Liver (tissue), 9 donors: ENCODE results near the gene CCDC15. TPM values are rescaled to one million over a fixed set of nuclear protein-coding genes. Genes with fewer than 3 reads are reported as not detected.
"Not testable (repeated sequence)": the region's sequence is repeated elsewhere in the genome, so short reads cannot be mapped to it uniquely, and the experiment has no call there.

Experiments used
- DNase-seq: peaks from one replicate; pipeline ENCODE4 v3.0.0-alpha.2; 2017; ENCODE audit warnings: low spot score
- H3K27ac ChIP-seq, 2 donors: one replicate each; pipeline ENCODE4 v1.7.0; 2013; ENCODE audit warnings: inconsistent platforms in 2 of 2, low read length in 2 of 2, control low read depth in 1 of 2, low read depth in 1 of 2, mild to moderate bottlenecking in 1 of 2
- H3K27me3 ChIP-seq, 4 donors: one replicate each; pipeline versions ENCODE4 v1.6.1 to v1.7.0; 2013; ENCODE audit warnings: low read length in 3 of 4, inconsistent platforms in 1 of 4, mild to moderate bottlenecking in 1 of 4, moderate library complexity in 1 of 4; ENCODE audit not compliant: control insufficient read depth in 4 of 4, insufficient read depth in 4 of 4
- H3K36me3 ChIP-seq, 4 donors: one replicate each; pipeline versions ENCODE4 v1.6.1 to v1.7.0; 2013; ENCODE audit warnings: low read length in 3 of 4, mild to moderate bottlenecking in 3 of 4, low read depth in 1 of 4, moderate library complexity in 1 of 4; ENCODE audit not compliant: control insufficient read depth in 4 of 4, insufficient read depth in 3 of 4
- H3K4me1 ChIP-seq, 4 donors: one replicate each; pipeline versions ENCODE4 v1.6.1 to v1.7.0; 2013; ENCODE audit warnings: low read length in 3 of 4, mild to moderate bottlenecking in 3 of 4, moderate library complexity in 1 of 4; ENCODE audit not compliant: control insufficient read depth in 4 of 4, insufficient read depth in 4 of 4
- H3K4me3 ChIP-seq, 3 donors: one replicate each; pipeline versions ENCODE4 v1.6.1 to v1.7.0; 2013; ENCODE audit warnings: low read length in 3 of 3, control low read depth in 1 of 3, low read depth in 1 of 3, mild to moderate bottlenecking in 1 of 3
- H3K9ac ChIP-seq, 2 donors: one replicate each; pipeline ENCODE4 v1.7.0; 2013; ENCODE audit warnings: low read length in 2 of 2, mild to moderate bottlenecking in 2 of 2, moderate library complexity in 2 of 2, control low read depth in 1 of 2, low read depth in 1 of 2
- H3K9me3 ChIP-seq, 4 donors: one replicate each; pipeline versions ENCODE4 v1.6.1 to v1.7.0; 2013; ENCODE audit warnings: low read length in 3 of 4; ENCODE audit not compliant: control insufficient read depth in 4 of 4
- EGR1 ChIP-seq, 2 donors: IDR thresholded peaks; 2 replicates each; pipeline ENCODE4 v1.6.1; 2016 to 2018; ENCODE audit warnings: antibody characterized with exemption in 2 of 2, low read depth in 2 of 2
- FOXA1 ChIP-seq: IDR thresholded peaks from 2 replicates; pipeline ENCODE4 v1.6.1; 2016; ENCODE audit warnings: antibody characterized with exemption
- FOXA2 ChIP-seq: IDR thresholded peaks from 2 replicates; pipeline ENCODE4 v1.6.1; 2016; ENCODE audit warnings: antibody characterized with exemption
- GABPA ChIP-seq, 2 donors: IDR thresholded peaks in 1 of 2; conservative IDR thresholded peaks in 1 of 2; 2 replicates each; pipeline ENCODE4 v1.6.1; 2016; ENCODE audit warnings: antibody characterized with exemption in 2 of 2, mild to moderate bottlenecking in 1 of 2, moderate library complexity in 1 of 2
- HNF4A ChIP-seq, 2 donors: conservative IDR thresholded peaks; 2 replicates each; pipeline ENCODE4 v1.6.1; 2016; ENCODE audit warnings: antibody characterized with exemption in 2 of 2, mild to moderate bottlenecking in 2 of 2
- HNF4G ChIP-seq: IDR thresholded peaks from 2 replicates; pipeline ENCODE4 v1.6.1; 2016; ENCODE audit warnings: antibody characterized with exemption
- JUND ChIP-seq, 2 donors: IDR thresholded peaks; 2 replicates each; pipeline ENCODE4 v1.6.1; 2016; ENCODE audit warnings: antibody characterized with exemption in 2 of 2
- NR2F2 ChIP-seq: IDR thresholded peaks from 2 replicates; pipeline ENCODE4 v1.6.1; 2016; ENCODE audit warnings: antibody characterized with exemption
- RAD21 ChIP-seq, 2 donors: IDR thresholded peaks; 2 replicates each; pipeline ENCODE4 v1.6.1; 2016; ENCODE audit warnings: antibody characterized with exemption in 2 of 2, mild to moderate bottlenecking in 2 of 2
- RXRA ChIP-seq, 2 donors: IDR thresholded peaks; 2 replicates each; pipeline ENCODE4 v1.6.1; 2017 to 2018; ENCODE audit warnings: antibody characterized with exemption in 2 of 2, mild to moderate bottlenecking in 1 of 2
- SP1 ChIP-seq: IDR thresholded peaks from 2 replicates; pipeline ENCODE4 v1.6.1; 2018; ENCODE audit warnings: antibody characterized with exemption, mild to moderate bottlenecking
- TAF1 ChIP-seq: conservative IDR thresholded peaks from 2 replicates; pipeline ENCODE4 v1.6.1; 2016; ENCODE audit warnings: antibody characterized with exemption, mild to moderate bottlenecking
- YY1 ChIP-seq: IDR thresholded peaks from 2 replicates; pipeline ENCODE4 v1.6.1; 2016; ENCODE audit warnings: antibody characterized with exemption, mild to moderate bottlenecking
- WGBS: extraction: QIAGEN DNeasy Blood & Tissue Kit; methylation state at CpG from one replicate; pipeline ENCODE4 v1.1.7; 2013; 5-methylcytosine and 5-hydroxymethylcytosine counted together
- polyA plus RNA-seq, 2 donors: library from polyadenylated mRNA; stranded (reverse) in 1 of 2; unstranded in 1 of 2; fragments of 200-250 nt in 1 of 2; fragments of >200 nt in 1 of 2; fragmentation: Nextera tagmentation in 1 of 2; extraction: Ambion mirVana in 1 of 2; gene quantifications; one replicate each; pipeline versions ENCODE4 v1.2.1 to v1.2.3, GENCODE V29; 2013 to 2015
- total RNA-seq, 2 donors: library from RNA; depleted of rRNA; stranded (reverse); fragments of >200 nt; gene quantifications; one replicate each; pipeline ENCODE4 v1.2.3, GENCODE V29; 2014
- TF ChIP-seq, protein P1 (sequence below): IDR thresholded peaks from 2 replicates; pipeline ENCODE4 v1.6.1; 2016; ENCODE audit warnings: antibody characterized with exemption
- TF ChIP-seq, protein P2 (sequence below): IDR thresholded peaks from 2 replicates; pipeline ENCODE4 v1.6.1; 2016; ENCODE audit warnings: antibody characterized with exemption, mild to moderate bottlenecking
- TF ChIP-seq, protein P3 (sequence below): IDR thresholded peaks from 2 replicates; pipeline ENCODE4 v1.6.1; 2016; ENCODE audit warnings: antibody characterized with exemption
- TF ChIP-seq, protein P4 (sequence below): IDR thresholded peaks from 2 replicates; pipeline ENCODE4 v1.6.1; 2016; ENCODE audit warnings: antibody characterized with exemption
- TF ChIP-seq, protein P5 (sequence below): fragments of 150-350 bp; IDR thresholded peaks from 2 replicates; pipeline ENCODE4 v1.5.1; 2017; ENCODE audit warnings: improper control_type of control experiment, low read depth, low read length; ENCODE audit not compliant: missing input control
- donor health status: healthy.
- donor health status: healthy.
- donor health status: healthy.
- donor health status: healthy.
- donor health status: healthy.

The CCDC15 gene
- total and polyA plus RNA-seq, 4 donors = 0.35 to 3.5 (median 0.88) TPM

DNA sequence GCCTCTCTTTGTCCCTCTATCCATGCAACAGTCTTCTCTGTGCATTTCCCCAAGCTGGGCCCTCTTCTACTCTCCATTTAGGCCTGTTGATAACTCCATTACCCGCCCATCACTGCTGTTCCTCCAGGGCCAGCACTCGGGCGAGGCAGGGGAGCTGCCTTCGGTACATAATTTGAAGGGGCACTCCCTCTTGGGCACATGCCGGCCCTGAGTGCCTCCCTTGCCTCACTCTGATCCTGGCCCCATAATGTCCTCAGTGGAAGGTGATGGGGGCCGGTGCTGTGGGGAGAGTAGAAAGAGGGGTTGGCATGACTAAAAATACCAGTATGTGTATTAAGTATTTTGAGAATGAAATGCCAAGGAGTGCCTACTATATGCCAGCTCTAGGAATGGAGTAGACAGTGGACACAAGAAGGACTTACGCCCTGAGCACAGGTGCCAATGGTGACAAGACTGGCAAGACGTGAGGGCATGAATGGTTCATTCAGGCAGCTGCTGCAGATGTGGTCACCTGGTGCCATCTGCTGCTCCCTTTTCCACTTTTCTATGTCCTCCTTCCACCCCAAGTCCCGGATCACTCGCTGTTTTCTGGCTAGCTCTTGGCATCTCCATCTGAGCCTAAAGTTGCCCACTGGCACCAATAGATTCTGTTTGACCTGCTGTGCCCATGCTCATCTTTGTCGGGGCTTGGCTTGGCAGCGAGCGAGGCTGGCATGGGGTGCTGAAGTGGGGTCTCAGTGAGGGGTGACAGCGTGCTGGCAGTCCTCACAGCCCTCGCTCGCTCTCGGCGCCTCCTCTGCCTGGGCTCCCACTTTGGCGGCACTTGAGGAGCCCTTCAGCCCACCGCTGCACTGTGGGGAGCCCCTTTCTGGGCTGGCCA lies 134.8 kb downstream of the CCDC15 start:
- peaks cover 0 to 2% (median 0%) of the 10 kb centered on the region in 4 donors for H3K36me3 ChIP-seq
- no peak for DNase-seq
- no peak overlapping the region for H3K9ac ChIP-seq
- H3K27ac ChIP-seq = no peak overlapping the region
- no peak for TF ChIP-seq RAD21 (IDR thresholded peaks at IDR 0.05)
- TF ChIP-seq RXRA (IDR thresholded peaks at IDR 0.05) = no peak
- TF ChIP-seq HNF4G = no peak
- no peak for TF ChIP-seq TAF1
- no peak for TF ChIP-seq FOXA2
- TF ChIP-seq, protein P1, sequence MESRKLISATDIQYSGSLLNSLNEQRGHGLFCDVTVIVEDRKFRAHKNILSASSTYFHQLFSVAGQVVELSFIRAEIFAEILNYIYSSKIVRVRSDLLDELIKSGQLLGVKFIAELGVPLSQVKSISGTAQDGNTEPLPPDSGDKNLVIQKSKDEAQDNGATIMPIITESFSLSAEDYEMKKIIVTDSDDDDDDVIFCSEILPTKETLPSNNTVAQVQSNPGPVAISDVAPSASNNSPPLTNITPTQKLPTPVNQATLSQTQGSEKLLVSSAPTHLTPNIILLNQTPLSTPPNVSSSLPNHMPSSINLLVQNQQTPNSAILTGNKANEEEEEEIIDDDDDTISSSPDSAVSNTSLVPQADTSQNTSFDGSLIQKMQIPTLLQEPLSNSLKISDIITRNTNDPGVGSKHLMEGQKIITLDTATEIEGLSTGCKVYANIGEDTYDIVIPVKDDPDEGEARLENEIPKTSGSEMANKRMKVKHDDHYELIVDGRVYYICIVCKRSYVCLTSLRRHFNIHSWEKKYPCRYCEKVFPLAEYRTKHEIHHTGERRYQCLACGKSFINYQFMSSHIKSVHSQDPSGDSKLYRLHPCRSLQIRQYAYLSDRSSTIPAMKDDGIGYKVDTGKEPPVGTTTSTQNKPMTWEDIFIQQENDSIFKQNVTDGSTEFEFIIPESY = no peak
- no peak for TF ChIP-seq HNF4A (conservative IDR thresholded peaks at IDR 0.05)
- no peak for TF ChIP-seq NR2F2
- TF ChIP-seq, protein P2, sequence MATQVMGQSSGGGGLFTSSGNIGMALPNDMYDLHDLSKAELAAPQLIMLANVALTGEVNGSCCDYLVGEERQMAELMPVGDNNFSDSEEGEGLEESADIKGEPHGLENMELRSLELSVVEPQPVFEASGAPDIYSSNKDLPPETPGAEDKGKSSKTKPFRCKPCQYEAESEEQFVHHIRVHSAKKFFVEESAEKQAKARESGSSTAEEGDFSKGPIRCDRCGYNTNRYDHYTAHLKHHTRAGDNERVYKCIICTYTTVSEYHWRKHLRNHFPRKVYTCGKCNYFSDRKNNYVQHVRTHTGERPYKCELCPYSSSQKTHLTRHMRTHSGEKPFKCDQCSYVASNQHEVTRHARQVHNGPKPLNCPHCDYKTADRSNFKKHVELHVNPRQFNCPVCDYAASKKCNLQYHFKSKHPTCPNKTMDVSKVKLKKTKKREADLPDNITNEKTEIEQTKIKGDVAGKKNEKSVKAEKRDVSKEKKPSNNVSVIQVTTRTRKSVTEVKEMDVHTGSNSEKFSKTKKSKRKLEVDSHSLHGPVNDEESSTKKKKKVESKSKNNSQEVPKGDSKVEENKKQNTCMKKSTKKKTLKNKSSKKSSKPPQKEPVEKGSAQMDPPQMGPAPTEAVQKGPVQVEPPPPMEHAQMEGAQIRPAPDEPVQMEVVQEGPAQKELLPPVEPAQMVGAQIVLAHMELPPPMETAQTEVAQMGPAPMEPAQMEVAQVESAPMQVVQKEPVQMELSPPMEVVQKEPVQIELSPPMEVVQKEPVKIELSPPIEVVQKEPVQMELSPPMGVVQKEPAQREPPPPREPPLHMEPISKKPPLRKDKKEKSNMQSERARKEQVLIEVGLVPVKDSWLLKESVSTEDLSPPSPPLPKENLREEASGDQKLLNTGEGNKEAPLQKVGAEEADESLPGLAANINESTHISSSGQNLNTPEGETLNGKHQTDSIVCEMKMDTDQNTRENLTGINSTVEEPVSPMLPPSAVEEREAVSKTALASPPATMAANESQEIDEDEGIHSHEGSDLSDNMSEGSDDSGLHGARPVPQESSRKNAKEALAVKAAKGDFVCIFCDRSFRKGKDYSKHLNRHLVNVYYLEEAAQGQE = no peak
- no peak for TF ChIP-seq FOXA1
- TF ChIP-seq, protein P3, sequence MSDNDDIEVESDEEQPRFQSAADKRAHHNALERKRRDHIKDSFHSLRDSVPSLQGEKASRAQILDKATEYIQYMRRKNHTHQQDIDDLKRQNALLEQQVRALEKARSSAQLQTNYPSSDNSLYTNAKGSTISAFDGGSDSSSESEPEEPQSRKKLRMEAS = no peak
- no peak for TF ChIP-seq JUND (IDR thresholded peaks at IDR 0.05)
- TF ChIP-seq, protein P4, sequence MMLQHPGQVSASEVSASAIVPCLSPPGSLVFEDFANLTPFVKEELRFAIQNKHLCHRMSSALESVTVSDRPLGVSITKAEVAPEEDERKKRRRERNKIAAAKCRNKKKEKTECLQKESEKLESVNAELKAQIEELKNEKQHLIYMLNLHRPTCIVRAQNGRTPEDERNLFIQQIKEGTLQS = no peak
- no peak for TF ChIP-seq SP1
- TF ChIP-seq EGR1 (IDR thresholded peaks at IDR 0.05; ENCODE audit: low read depth in 2 of 2) = no peak
- TF ChIP-seq GABPA (IDR thresholded peaks at IDR 0.05 in 1 of 2, conservative IDR thresholded peaks at IDR 0.05 in 1 of 2) = no peak
- no peak for TF ChIP-seq YY1
- TF ChIP-seq, protein P5, sequence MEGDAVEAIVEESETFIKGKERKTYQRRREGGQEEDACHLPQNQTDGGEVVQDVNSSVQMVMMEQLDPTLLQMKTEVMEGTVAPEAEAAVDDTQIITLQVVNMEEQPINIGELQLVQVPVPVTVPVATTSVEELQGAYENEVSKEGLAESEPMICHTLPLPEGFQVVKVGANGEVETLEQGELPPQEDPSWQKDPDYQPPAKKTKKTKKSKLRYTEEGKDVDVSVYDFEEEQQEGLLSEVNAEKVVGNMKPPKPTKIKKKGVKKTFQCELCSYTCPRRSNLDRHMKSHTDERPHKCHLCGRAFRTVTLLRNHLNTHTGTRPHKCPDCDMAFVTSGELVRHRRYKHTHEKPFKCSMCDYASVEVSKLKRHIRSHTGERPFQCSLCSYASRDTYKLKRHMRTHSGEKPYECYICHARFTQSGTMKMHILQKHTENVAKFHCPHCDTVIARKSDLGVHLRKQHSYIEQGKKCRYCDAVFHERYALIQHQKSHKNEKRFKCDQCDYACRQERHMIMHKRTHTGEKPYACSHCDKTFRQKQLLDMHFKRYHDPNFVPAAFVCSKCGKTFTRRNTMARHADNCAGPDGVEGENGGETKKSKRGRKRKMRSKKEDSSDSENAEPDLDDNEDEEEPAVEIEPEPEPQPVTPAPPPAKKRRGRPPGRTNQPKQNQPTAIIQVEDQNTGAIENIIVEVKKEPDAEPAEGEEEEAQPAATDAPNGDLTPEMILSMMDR = no peak
- 93% methylated on average over 20 of the region's 20 CpGs for WGBS
- peaks cover 0 to 2% (median 0%) of the 10 kb centered on the region in 4 donors for H3K4me1 ChIP-seq
- H3K4me3 ChIP-seq = no peak overlapping the region
- H3K9me3 ChIP-seq = no peaks in the 10 kb centered on the region
- no peaks in the 10 kb centered on the region for H3K27me3 ChIP-seq

DNA sequence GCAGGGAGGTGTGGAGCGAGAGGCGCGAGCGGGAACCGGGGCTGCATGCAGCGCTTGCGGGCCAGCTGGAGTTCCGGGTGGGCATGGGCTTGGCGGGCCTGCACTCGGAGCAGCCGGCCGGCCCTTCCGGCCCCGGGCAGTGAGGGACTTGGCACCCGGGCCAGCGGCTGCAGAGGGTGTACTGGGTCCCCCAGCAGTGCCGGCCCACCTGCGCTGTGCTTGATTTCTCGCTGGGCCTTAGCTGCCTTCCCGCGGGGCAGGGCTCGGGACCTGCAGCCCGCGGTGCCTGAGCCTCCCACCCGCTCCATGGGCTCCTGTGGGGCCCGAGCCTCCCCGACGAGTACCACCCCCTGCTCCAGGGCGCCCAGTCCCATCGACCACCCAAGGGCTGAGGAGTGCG lies 135.5 kb downstream of the CCDC15 start:
- WGBS = 95% methylated on average over 31 of the region's 31 CpGs
- H3K9ac ChIP-seq, H3K36me3 ChIP-seq: not testable (repeated sequence)

DNA sequence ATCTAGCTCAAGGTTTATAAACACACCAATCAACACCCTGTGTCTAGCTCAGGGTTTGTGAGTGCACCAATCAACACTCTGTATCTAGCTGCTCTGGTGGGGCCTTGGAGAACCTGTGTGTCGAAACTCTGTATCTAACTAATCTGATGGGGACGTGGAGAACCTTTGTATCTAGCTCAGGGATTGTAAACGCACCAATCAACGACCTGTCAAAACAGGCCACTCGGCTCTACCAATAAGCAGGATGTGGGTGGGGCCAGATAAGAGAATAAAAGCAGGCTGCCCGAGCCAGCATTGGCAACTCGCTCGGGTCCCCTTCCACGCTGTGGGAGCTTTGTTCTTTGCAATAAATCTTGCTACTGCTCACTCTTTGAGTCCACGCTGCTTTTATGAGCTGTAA lies 136.1 kb downstream of the CCDC15 start:
- not testable (repeated sequence) for H3K4me3 ChIP-seq, H3K9ac ChIP-seq, H3K27me3 ChIP-seq, H3K9me3 ChIP-seq, H3K36me3 ChIP-seq, H3K4me1 ChIP-seq, DNase-seq, H3K27ac ChIP-seq
- WGBS = 81% methylated on average over 10 of the region's 10 CpGs

More for the DNA sequence above, 135.5 kb downstream of the CCDC15 start:
- not testable (repeated sequence) for H3K4me1 ChIP-seq, H3K27ac ChIP-seq, DNase-seq, H3K9me3 ChIP-seq, H3K4me3 ChIP-seq, H3K27me3 ChIP-seq
